Right cardiac atrium (tissue), 5 donors: Measurements from ENCODE around the gene MTERF4. TPM values are rescaled to one million over a fixed set of nuclear protein-coding genes. Genes with fewer than 3 reads are reported as not detected.

Experiments used
- ATAC-seq, 2 donors: fragments of 200-7000 bp; cut with Tn5 transposase; one replicate each; pipeline versions ENCODE4 v1.8.0 to v1.9.1; 2020; ENCODE audit warnings: moderate library complexity in 2 of 2, mild to moderate bottlenecking in 1 of 2
- DNase-seq, 3 donors: peaks; one replicate each; pipeline ENCODE4 v3.0.0-alpha.2; 2020
- H3K27ac ChIP-seq: one replicate; pipeline ENCODE4 v1.5.1; 2013; ENCODE audit warnings: mild to moderate bottlenecking, low read length, control low read depth, moderate library complexity
- H3K27me3 ChIP-seq: one replicate; pipeline ENCODE4 v1.6.1; 2013; ENCODE audit not compliant: control insufficient read depth, insufficient read depth
- H3K4me1 ChIP-seq: one replicate; pipeline ENCODE4 v1.6.1; 2013; ENCODE audit warnings: low read length; ENCODE audit not compliant: control insufficient read depth, insufficient read depth
- H3K4me3 ChIP-seq: one replicate; pipeline ENCODE4 v1.5.1; 2013; ENCODE audit warnings: low read length, control low read depth
- H3K9me3 ChIP-seq: one replicate; pipeline ENCODE4 v1.6.1; 2013; ENCODE audit warnings: low read length; ENCODE audit not compliant: control insufficient read depth
- WGBS: extraction: QIAGEN DNeasy Blood & Tissue Kit; methylation state at CpG from one replicate; pipeline ENCODE4 v1.1.7; 2013; 5-methylcytosine and 5-hydroxymethylcytosine counted together
- intact Hi-C, 4 donors: fragments of 100-400 bp; cut with DNase I; formaldehyde crosslinking; loops; one replicate each; pipeline versions ENCODE4 v1.11.0 to v1.14.0; 2022 to 2023
- polyA plus RNA-seq: library from polyadenylated mRNA; stranded (reverse); fragments of 200-250 nt; gene quantifications from one replicate; pipeline ENCODE4 v1.2.3, GENCODE V29; 2013
- total RNA-seq, 4 donors: library from RNA; stranded (reverse); fragmentation: NEBNext Ultra II Directional; extraction: Animal tissue kit (Norgen Biotek cat#: 25700); gene quantifications; one replicate each; pipeline ENCODE4 v1.2.1, GENCODE V29; 2021
- donor health status: healthy with polysubstance abuse.
- donor health status: DM: no; HTN: yes; CAD: no.
- donor health status: DM: no; HTN: no; CAD: no.
- donor health status: DM: no; HTN: yes; CAD: no; lungs with severe emphysema.
- donor health status: DM: yes; HTN: yes; CAD: no.

MTERF4 gene
- total and polyA plus RNA-seq, 5 donors, result 17.6 to 23.2 (median 21.5) TPM

GRCh38 chr2:241047253-241048010, 54.7 kb downstream of the MTERF4 start:
- intact Hi-C loops, result no loop called here
- H3K4me3 ChIP-seq, result no peak overlapping the region
- no peaks in the 10 kb centered on the region for H3K4me1 ChIP-seq
- no peak for ATAC-seq
- WGBS, result 72% methylated on average over 6 of the region's 6 CpGs
- no peak for DNase-seq
- H3K9me3 ChIP-seq, result no peaks in the 10 kb centered on the region
- H3K27ac ChIP-seq, result no peak overlapping the region
- no peaks in the 10 kb centered on the region for H3K27me3 ChIP-seq

Other genes starting within 250 kb of the MTERF4 start
- not detected for gene AGXT, start 233.5 kb downstream of the MTERF4 start, total RNA-seq
- gene AGXT, start 233.5 kb downstream of the MTERF4 start, polyA plus RNA-seq, result 0.14 TPM
- gene MAB21L4, start 206.1 kb downstream of the MTERF4 start, total RNA-seq, result not detected
- gene MAB21L4, start 206.1 kb downstream of the MTERF4 start, polyA plus RNA-seq, result not detected
- under 1 TPM in 1 of 4 donors, not detected in 3; 0.03 TPM for gene CROCC2, start 196.0 kb downstream of the MTERF4 start, total RNA-seq
- gene CROCC2, start 196.0 kb downstream of the MTERF4 start, polyA plus RNA-seq, result not detected
- gene SNED1, start 103.7 kb downstream of the MTERF4 start, total RNA-seq, result 10 to 100 TPM; 13.8 to 19.2 (median 16.8) TPM
- gene SNED1, start 103.7 kb downstream of the MTERF4 start, polyA plus RNA-seq, result 6.7 TPM
- 1 to 10 TPM; 2.1 to 5.3 (median 3.4) TPM for gene PASK, start 47.2 kb upstream of the MTERF4 start, total RNA-seq
- 1.1 TPM for gene PASK, start 47.2 kb upstream of the MTERF4 start, polyA plus RNA-seq
- gene PPP1R7, start 48.2 kb upstream of the MTERF4 start, total RNA-seq, result 10 to 100 TPM; 57.7 to 77.1 (median 73.1) TPM
- gene PPP1R7, start 48.2 kb upstream of the MTERF4 start, polyA plus RNA-seq, result 112 TPM
- 1 to 10 TPM in 3 of 4 donors, under 1 TPM in 1; 0.89 to 2.1 (median 1.2) TPM for gene ANO7, start 86.4 kb upstream of the MTERF4 start, total RNA-seq
- gene ANO7, start 86.4 kb upstream of the MTERF4 start, polyA plus RNA-seq, result 1.1 TPM
- gene HDLBP, start 213.4 kb upstream of the MTERF4 start, total RNA-seq, result 100 to 1,000 TPM; 368 to 394 (median 376) TPM
- 265 TPM for gene HDLBP, start 213.4 kb upstream of the MTERF4 start, polyA plus RNA-seq
- gene SEPTIN2, start 213.6 kb upstream of the MTERF4 start, total RNA-seq, result 100 to 1,000 TPM; 232 to 335 (median 247) TPM
- 153 TPM for gene SEPTIN2, start 213.6 kb upstream of the MTERF4 start, polyA plus RNA-seq